HEK293 (cell line): ENCODE results near the gene CDH12.
"Not testable (repeated sequence)": the region's sequence is repeated elsewhere in the genome, so short reads cannot be mapped to it uniquely, and the experiment has no call there.

ENCODE experiments used
- TCF7L2 ChIP-seq: IDR thresholded peaks from 2 replicates; pipeline ENCODE4 v1.6.1; 2011; ENCODE audit warnings: low read depth, mild to moderate bottlenecking, inconsistent platforms, low read length, moderate library complexity, borderline replicate concordance
- ZBTB7A ChIP-seq: fragments of 450-650 bp; formaldehyde crosslinking; IDR thresholded peaks from 2 replicates; pipeline ENCODE4 v1.5.1; 2016; ENCODE audit warnings: low read depth, missing biosample characterization, missing genetic modification characterization
- ZNF274 ChIP-seq, 2 experiments: fragments of 200-500 bp in 1 of 2; fragments of 450-650 bp in 1 of 2; sonication (Bioruptor generic) in 1 of 2; formaldehyde crosslinking in 1 of 2; IDR thresholded peaks; 2 replicates each; pipeline versions ENCODE4 v1.5.1 to v1.6.1; 2014 to 2016; ENCODE audit warnings: borderline replicate concordance in 1 of 2, inconsistent platforms in 1 of 2, low read length in 1 of 2, missing biosample characterization in 1 of 2, missing genetic modification characterization in 1 of 2
- TF ChIP-seq, protein P1 (sequence below): fragments of 450-650 bp; formaldehyde crosslinking; IDR thresholded peaks from 2 replicates; pipeline ENCODE4 v1.5.1; 2016; ENCODE audit warnings: missing biosample characterization, missing genetic modification characterization
- TF ChIP-seq, protein P2 (sequence below): fragments of 450-650 bp; formaldehyde crosslinking; optimal IDR thresholded peaks from 2 replicates; pipeline ENCODE3; 2016; ENCODE audit warnings: missing biosample characterization, mild to moderate bottlenecking, missing genetic modification characterization
- TF ChIP-seq, protein P3 (sequence below): fragments of 450-650 bp; formaldehyde crosslinking; IDR thresholded peaks from 2 replicates; pipeline ENCODE4 v1.5.1; 2016; ENCODE audit warnings: missing biosample characterization, missing genetic modification characterization
- TF ChIP-seq, protein P4 (sequence below): fragments of 450-650 bp; formaldehyde crosslinking; IDR thresholded peaks from 2 replicates; pipeline ENCODE4 v1.5.1; 2016; ENCODE audit warnings: missing biosample characterization, missing genetic modification characterization
- TF ChIP-seq, protein P5 (sequence below): fragments of 450-650 bp; formaldehyde crosslinking; IDR thresholded peaks from 2 replicates; pipeline ENCODE4 v1.5.1; 2016; ENCODE audit warnings: missing biosample characterization, missing genetic modification characterization

DNA sequence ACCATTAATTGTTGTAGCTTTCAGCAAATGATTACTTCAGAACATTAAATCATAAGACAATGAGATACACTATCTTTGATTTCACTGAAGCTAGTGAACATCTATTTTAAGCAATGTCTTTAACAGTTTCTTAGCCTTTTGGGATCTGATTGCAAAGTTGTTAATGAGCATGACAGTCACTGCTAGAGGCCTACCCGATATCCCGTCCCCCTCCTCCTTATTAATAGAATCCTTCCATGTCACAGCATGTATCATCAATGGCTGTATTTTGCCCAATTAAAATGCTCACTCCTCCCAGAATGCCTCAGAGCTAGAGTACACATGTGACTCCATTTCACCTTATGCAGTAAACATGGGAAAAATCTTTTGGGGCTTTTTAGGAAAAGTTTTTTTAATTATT, 852.0 kb downstream of the CDH12 start:
- TF ChIP-seq, protein P1, sequence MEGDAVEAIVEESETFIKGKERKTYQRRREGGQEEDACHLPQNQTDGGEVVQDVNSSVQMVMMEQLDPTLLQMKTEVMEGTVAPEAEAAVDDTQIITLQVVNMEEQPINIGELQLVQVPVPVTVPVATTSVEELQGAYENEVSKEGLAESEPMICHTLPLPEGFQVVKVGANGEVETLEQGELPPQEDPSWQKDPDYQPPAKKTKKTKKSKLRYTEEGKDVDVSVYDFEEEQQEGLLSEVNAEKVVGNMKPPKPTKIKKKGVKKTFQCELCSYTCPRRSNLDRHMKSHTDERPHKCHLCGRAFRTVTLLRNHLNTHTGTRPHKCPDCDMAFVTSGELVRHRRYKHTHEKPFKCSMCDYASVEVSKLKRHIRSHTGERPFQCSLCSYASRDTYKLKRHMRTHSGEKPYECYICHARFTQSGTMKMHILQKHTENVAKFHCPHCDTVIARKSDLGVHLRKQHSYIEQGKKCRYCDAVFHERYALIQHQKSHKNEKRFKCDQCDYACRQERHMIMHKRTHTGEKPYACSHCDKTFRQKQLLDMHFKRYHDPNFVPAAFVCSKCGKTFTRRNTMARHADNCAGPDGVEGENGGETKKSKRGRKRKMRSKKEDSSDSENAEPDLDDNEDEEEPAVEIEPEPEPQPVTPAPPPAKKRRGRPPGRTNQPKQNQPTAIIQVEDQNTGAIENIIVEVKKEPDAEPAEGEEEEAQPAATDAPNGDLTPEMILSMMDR (tag by site-specific recombination), result not testable (repeated sequence)
- not testable (repeated sequence) for TF ChIP-seq TCF7L2; ZBTB7A; ZNF274 (IDR thresholded peaks at IDR 0.05; ENCODE audit: low read length); ZNF274 (tag by site-specific recombination; IDR thresholded peaks at IDR 0.05; ENCODE audit: borderline replicate concordance)
- TF ChIP-seq, protein P2, sequence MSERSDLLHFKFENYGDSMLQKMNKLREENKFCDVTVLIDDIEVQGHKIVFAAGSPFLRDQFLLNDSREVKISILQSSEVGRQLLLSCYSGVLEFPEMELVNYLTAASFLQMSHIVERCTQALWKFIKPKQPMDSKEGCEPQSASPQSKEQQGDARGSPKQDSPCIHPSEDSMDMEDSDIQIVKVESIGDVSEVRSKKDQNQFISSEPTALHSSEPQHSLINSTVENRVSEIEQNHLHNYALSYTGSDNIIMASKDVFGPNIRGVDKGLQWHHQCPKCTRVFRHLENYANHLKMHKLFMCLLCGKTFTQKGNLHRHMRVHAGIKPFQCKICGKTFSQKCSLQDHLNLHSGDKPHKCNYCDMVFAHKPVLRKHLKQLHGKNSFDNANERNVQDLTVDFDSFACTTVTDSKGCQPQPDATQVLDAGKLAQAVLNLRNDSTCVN (tag by site-specific recombination), result not testable (repeated sequence)
- TF ChIP-seq, protein P3, sequence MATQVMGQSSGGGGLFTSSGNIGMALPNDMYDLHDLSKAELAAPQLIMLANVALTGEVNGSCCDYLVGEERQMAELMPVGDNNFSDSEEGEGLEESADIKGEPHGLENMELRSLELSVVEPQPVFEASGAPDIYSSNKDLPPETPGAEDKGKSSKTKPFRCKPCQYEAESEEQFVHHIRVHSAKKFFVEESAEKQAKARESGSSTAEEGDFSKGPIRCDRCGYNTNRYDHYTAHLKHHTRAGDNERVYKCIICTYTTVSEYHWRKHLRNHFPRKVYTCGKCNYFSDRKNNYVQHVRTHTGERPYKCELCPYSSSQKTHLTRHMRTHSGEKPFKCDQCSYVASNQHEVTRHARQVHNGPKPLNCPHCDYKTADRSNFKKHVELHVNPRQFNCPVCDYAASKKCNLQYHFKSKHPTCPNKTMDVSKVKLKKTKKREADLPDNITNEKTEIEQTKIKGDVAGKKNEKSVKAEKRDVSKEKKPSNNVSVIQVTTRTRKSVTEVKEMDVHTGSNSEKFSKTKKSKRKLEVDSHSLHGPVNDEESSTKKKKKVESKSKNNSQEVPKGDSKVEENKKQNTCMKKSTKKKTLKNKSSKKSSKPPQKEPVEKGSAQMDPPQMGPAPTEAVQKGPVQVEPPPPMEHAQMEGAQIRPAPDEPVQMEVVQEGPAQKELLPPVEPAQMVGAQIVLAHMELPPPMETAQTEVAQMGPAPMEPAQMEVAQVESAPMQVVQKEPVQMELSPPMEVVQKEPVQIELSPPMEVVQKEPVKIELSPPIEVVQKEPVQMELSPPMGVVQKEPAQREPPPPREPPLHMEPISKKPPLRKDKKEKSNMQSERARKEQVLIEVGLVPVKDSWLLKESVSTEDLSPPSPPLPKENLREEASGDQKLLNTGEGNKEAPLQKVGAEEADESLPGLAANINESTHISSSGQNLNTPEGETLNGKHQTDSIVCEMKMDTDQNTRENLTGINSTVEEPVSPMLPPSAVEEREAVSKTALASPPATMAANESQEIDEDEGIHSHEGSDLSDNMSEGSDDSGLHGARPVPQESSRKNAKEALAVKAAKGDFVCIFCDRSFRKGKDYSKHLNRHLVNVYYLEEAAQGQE (tag by site-specific recombination), result not testable (repeated sequence)
- TF ChIP-seq, protein P4, sequence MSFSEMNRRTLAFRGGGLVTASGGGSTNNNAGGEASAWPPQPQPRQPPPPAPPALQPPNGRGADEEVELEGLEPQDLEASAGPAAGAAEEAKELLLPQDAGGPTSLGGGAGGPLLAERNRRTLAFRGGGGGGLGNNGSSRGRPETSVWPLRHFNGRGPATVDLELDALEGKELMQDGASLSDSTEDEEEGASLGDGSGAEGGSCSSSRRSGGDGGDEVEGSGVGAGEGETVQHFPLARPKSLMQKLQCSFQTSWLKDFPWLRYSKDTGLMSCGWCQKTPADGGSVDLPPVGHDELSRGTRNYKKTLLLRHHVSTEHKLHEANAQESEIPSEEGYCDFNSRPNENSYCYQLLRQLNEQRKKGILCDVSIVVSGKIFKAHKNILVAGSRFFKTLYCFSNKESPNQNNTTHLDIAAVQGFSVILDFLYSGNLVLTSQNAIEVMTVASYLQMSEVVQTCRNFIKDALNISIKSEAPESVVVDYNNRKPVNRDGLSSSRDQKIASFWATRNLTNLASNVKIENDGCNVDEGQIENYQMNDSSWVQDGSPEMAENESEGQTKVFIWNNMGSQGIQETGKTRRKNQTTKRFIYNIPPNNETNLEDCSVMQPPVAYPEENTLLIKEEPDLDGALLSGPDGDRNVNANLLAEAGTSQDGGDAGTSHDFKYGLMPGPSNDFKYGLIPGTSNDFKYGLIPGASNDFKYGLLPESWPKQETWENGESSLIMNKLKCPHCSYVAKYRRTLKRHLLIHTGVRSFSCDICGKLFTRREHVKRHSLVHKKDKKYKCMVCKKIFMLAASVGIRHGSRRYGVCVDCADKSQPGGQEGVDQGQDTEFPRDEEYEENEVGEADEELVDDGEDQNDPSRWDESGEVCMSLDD (tag by site-specific recombination), result not testable (repeated sequence)
- TF ChIP-seq, protein P5, sequence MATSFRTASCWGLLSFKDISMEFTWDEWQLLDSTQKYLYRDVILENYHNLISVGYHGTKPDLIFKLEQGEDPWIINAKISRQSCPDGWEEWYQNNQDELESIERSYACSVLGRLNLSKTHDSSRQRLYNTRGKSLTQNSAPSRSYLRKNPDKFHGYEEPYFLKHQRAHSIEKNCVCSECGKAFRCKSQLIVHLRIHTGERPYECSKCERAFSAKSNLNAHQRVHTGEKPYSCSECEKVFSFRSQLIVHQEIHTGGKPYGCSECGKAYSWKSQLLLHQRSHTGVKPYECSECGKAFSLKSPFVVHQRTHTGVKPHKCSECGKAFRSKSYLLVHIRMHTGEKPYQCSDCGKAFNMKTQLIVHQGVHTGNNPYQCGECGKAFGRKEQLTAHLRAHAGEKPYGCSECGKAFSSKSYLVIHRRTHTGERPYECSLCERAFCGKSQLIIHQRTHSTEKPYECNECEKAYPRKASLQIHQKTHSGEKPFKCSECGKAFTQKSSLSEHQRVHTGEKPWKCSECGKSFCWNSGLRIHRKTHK, result not testable (repeated sequence)
